Liver (tissue), 9 donors: ENCODE results near the gene SAMD4A. TPM values are rescaled to one million over a fixed set of nuclear protein-coding genes. Genes with fewer than 3 reads are reported as not detected.

Experiments
- DNase-seq: peaks from one replicate; pipeline ENCODE4 v3.0.0-alpha.2; 2017; ENCODE audit warnings: low spot score
- H3K27ac ChIP-seq, 2 donors: one replicate each; pipeline ENCODE4 v1.7.0; 2013; ENCODE audit warnings: inconsistent platforms in 2 of 2, low read length in 2 of 2, control low read depth in 1 of 2, low read depth in 1 of 2, mild to moderate bottlenecking in 1 of 2
- H3K27me3 ChIP-seq, 4 donors: one replicate each; pipeline versions ENCODE4 v1.6.1 to v1.7.0; 2013; ENCODE audit warnings: low read length in 3 of 4, inconsistent platforms in 1 of 4, mild to moderate bottlenecking in 1 of 4, moderate library complexity in 1 of 4; ENCODE audit not compliant: control insufficient read depth in 4 of 4, insufficient read depth in 4 of 4
- H3K36me3 ChIP-seq, 4 donors: one replicate each; pipeline versions ENCODE4 v1.6.1 to v1.7.0; 2013; ENCODE audit warnings: low read length in 3 of 4, mild to moderate bottlenecking in 3 of 4, low read depth in 1 of 4, moderate library complexity in 1 of 4; ENCODE audit not compliant: control insufficient read depth in 4 of 4, insufficient read depth in 3 of 4
- H3K4me1 ChIP-seq, 4 donors: one replicate each; pipeline versions ENCODE4 v1.6.1 to v1.7.0; 2013; ENCODE audit warnings: low read length in 3 of 4, mild to moderate bottlenecking in 3 of 4, moderate library complexity in 1 of 4; ENCODE audit not compliant: control insufficient read depth in 4 of 4, insufficient read depth in 4 of 4
- H3K4me3 ChIP-seq, 3 donors: one replicate each; pipeline versions ENCODE4 v1.6.1 to v1.7.0; 2013; ENCODE audit warnings: low read length in 3 of 3, control low read depth in 1 of 3, low read depth in 1 of 3, mild to moderate bottlenecking in 1 of 3
- H3K9ac ChIP-seq, 2 donors: one replicate each; pipeline ENCODE4 v1.7.0; 2013; ENCODE audit warnings: low read length in 2 of 2, mild to moderate bottlenecking in 2 of 2, moderate library complexity in 2 of 2, control low read depth in 1 of 2, low read depth in 1 of 2
- H3K9me3 ChIP-seq, 4 donors: one replicate each; pipeline versions ENCODE4 v1.6.1 to v1.7.0; 2013; ENCODE audit warnings: low read length in 3 of 4; ENCODE audit not compliant: control insufficient read depth in 4 of 4
- ATF3 ChIP-seq: IDR thresholded peaks from 2 replicates; pipeline ENCODE4 v1.6.1; 2016; ENCODE audit warnings: antibody characterized with exemption
- EGR1 ChIP-seq, 2 donors: IDR thresholded peaks; 2 replicates each; pipeline ENCODE4 v1.6.1; 2016 to 2018; ENCODE audit warnings: antibody characterized with exemption in 2 of 2, low read depth in 2 of 2
- FOXA1 ChIP-seq: IDR thresholded peaks from 2 replicates; pipeline ENCODE4 v1.6.1; 2016; ENCODE audit warnings: antibody characterized with exemption
- FOXA2 ChIP-seq: IDR thresholded peaks from 2 replicates; pipeline ENCODE4 v1.6.1; 2016; ENCODE audit warnings: antibody characterized with exemption
- GABPA ChIP-seq, 2 donors: IDR thresholded peaks in 1 of 2; conservative IDR thresholded peaks in 1 of 2; 2 replicates each; pipeline ENCODE4 v1.6.1; 2016; ENCODE audit warnings: antibody characterized with exemption in 2 of 2, mild to moderate bottlenecking in 1 of 2, moderate library complexity in 1 of 2
- HNF4A ChIP-seq, 2 donors: conservative IDR thresholded peaks; 2 replicates each; pipeline ENCODE4 v1.6.1; 2016; ENCODE audit warnings: antibody characterized with exemption in 2 of 2, mild to moderate bottlenecking in 2 of 2
- HNF4G ChIP-seq: IDR thresholded peaks from 2 replicates; pipeline ENCODE4 v1.6.1; 2016; ENCODE audit warnings: antibody characterized with exemption
- JUND ChIP-seq, 2 donors: IDR thresholded peaks; 2 replicates each; pipeline ENCODE4 v1.6.1; 2016; ENCODE audit warnings: antibody characterized with exemption in 2 of 2
- MAX ChIP-seq: IDR thresholded peaks from 2 replicates; pipeline ENCODE4 v1.6.1; 2016; ENCODE audit warnings: antibody characterized with exemption
- RAD21 ChIP-seq, 2 donors: IDR thresholded peaks; 2 replicates each; pipeline ENCODE4 v1.6.1; 2016; ENCODE audit warnings: antibody characterized with exemption in 2 of 2, mild to moderate bottlenecking in 2 of 2
- REST ChIP-seq: IDR thresholded peaks from 2 replicates; pipeline ENCODE4 v1.6.1; 2016; ENCODE audit warnings: antibody characterized with exemption, mild to moderate bottlenecking
- RXRA ChIP-seq, 2 donors: IDR thresholded peaks; 2 replicates each; pipeline ENCODE4 v1.6.1; 2017 to 2018; ENCODE audit warnings: antibody characterized with exemption in 2 of 2, mild to moderate bottlenecking in 1 of 2
- SP1 ChIP-seq: IDR thresholded peaks from 2 replicates; pipeline ENCODE4 v1.6.1; 2018; ENCODE audit warnings: antibody characterized with exemption, mild to moderate bottlenecking
- TAF1 ChIP-seq: conservative IDR thresholded peaks from 2 replicates; pipeline ENCODE4 v1.6.1; 2016; ENCODE audit warnings: antibody characterized with exemption, mild to moderate bottlenecking
- ZBTB33 ChIP-seq: IDR thresholded peaks from 2 replicates; pipeline ENCODE4 v1.6.1; 2016; ENCODE audit warnings: antibody characterized with exemption
- WGBS: extraction: QIAGEN DNeasy Blood & Tissue Kit; methylation state at CpG from one replicate; pipeline ENCODE4 v1.1.7; 2013; 5-methylcytosine and 5-hydroxymethylcytosine counted together
- polyA plus RNA-seq, 2 donors: library from polyadenylated mRNA; stranded (reverse) in 1 of 2; unstranded in 1 of 2; fragments of 200-250 nt in 1 of 2; fragments of >200 nt in 1 of 2; fragmentation: Nextera tagmentation in 1 of 2; extraction: Ambion mirVana in 1 of 2; gene quantifications; one replicate each; pipeline versions ENCODE4 v1.2.1 to v1.2.3, GENCODE V29; 2013 to 2015
- total RNA-seq, 2 donors: library from RNA; depleted of rRNA; stranded (reverse); fragments of >200 nt; gene quantifications; one replicate each; pipeline ENCODE4 v1.2.3, GENCODE V29; 2014
- donor health status: healthy.
- donor health status: healthy.
- donor health status: healthy.
- donor health status: healthy.
- donor health status: healthy.

SAMD4A gene
- total and polyA plus RNA-seq, 4 donors: 4.3 to 17.8 (median 8.1) TPM

GRCh38 chr14:54700717-54701116 lies 133.8 kb downstream of the SAMD4A start:
- H3K36me3 ChIP-seq: no peaks in the 10 kb centered on the region
- no peak overlapping the region for H3K4me3 ChIP-seq
- H3K27ac ChIP-seq: no peak overlapping the region
- H3K27me3 ChIP-seq: no peaks in the 10 kb centered on the region
- TF ChIP-seq MAX (no peak), JUND (IDR thresholded peaks at IDR 0.05) (no peak), SP1 (no peak), FOXA1 (no peak), RXRA (IDR thresholded peaks at IDR 0.05) (no peak), HNF4G (no peak), HNF4A (conservative IDR thresholded peaks at IDR 0.05) (no peak), FOXA2 (no peak), RAD21 (IDR thresholded peaks at IDR 0.05) (no peak), EGR1 (IDR thresholded peaks at IDR 0.05; ENCODE audit: low read depth in 2 of 2) (no peak), ATF3 (no peak)
- 70% methylated on average over 2 of the region's 2 CpGs for WGBS
- no peaks in the 10 kb centered on the region for H3K9me3 ChIP-seq
- H3K4me1 ChIP-seq: peaks cover 3 to 55% (median 29%) of the 10 kb centered on the region in 4 donors
- no peak overlapping the region for H3K9ac ChIP-seq
- no peak for DNase-seq

- 42% methylated on average over 12 of the region's 12 CpGs for WGBS
- DNase-seq: no peak
- Histone ChIP-seq H3K9ac (peak overlapping the region; percentile 48 to 90), H3K27me3 (no peaks in the 10 kb centered on the region), H3K27ac (peak overlapping the region; percentile 79 to 92), H3K9me3 (no peaks in the 10 kb centered on the region), H3K36me3 (no peaks in the 10 kb centered on the region), H3K4me1 (peaks cover 3 to 52% (median 33%) of the 10 kb centered on the region in 4 donors), H3K4me3 (peak overlapping the region; percentile 31 to 84 (median 72))
- no peak for TF ChIP-seq EGR1 (IDR thresholded peaks at IDR 0.05; ENCODE audit: low read depth in 2 of 2)
- no peak for TF ChIP-seq GABPA (IDR thresholded peaks at IDR 0.05 in 1 of 2, conservative IDR thresholded peaks at IDR 0.05 in 1 of 2)
- TF ChIP-seq FOXA1: no peak
- no peak for TF ChIP-seq HNF4G
- peak in 1 of 2 donors; percentile 19 for TF ChIP-seq JUND (IDR thresholded peaks at IDR 0.05)
- TF ChIP-seq MAX: peak; percentile 56
- peak in 1 of 2 donors; percentile 38 for TF ChIP-seq HNF4A (conservative IDR thresholded peaks at IDR 0.05)
- peak; percentile 69 for TF ChIP-seq TAF1
- peak in 1 of 2 donors; percentile 30 for TF ChIP-seq RXRA (IDR thresholded peaks at IDR 0.05)
- peak; percentile 54 for TF ChIP-seq REST
Observed at GRCh38 chr14:54702014-54702491, 135.1 kb downstream of the SAMD4A start.

GRCh38 chr14:54702492-54702891 lies 135.6 kb downstream of the SAMD4A start:
- Histone ChIP-seq H3K9ac (peak overlapping the region; percentile 56 to 90), H3K9me3 (no peaks in the 10 kb centered on the region), H3K27ac (peak overlapping the region; percentile 79 to 92), H3K4me1 (peaks cover 3 to 55% (median 37%) of the 10 kb centered on the region in 4 donors), H3K4me3 (peak overlapping the region; percentile 31 to 84 (median 72)), H3K27me3 (no peaks in the 10 kb centered on the region), H3K36me3 (no peaks in the 10 kb centered on the region)
- no peak for DNase-seq
- TF ChIP-seq RXRA (IDR thresholded peaks at IDR 0.05) (peak in 1 of 2 donors; percentile 7), SP1 (no peak), REST (no peak), HNF4G (no peak), HNF4A (conservative IDR thresholded peaks at IDR 0.05) (peak; percentile 51 to 58), ZBTB33 (no peak)
- 33% methylated on average over 5 of the region's 5 CpGs for WGBS
